Smooth muscle cell (in vitro differentiated cells): ENCODE data around the gene CD99. TPM values are rescaled to one million over a fixed set of nuclear protein-coding genes. Genes with fewer than 3 reads are reported as not detected.

Experiments
- DNase-seq: peaks from one replicate; lab custom pipeline; 2025; ENCODE audit not compliant: unreplicated experiment; lab: John Stamatoyannopoulos, UW
- H2AFZ ChIP-seq: fragments of 200-600 bp; sonication (generic); 2 replicates; pipeline ENCODE4 v1.6.0; 2016; ENCODE audit warnings: antibody characterized with exemption, low read depth, mild to moderate bottlenecking
- H3F3A ChIP-seq: fragments of 200-600 bp; sonication (generic); 2 replicates; pipeline ENCODE4 v1.6.0; 2017; ENCODE audit warnings: antibody characterized with exemption, low read depth
- H3K27ac ChIP-seq: fragments of 200-600 bp; sonication (generic); 2 replicates; pipeline ENCODE4 v1.5.1; 2016; ENCODE audit warnings: low read depth, mild to moderate bottlenecking
- H3K27me3 ChIP-seq: fragments of 200-600 bp; sonication (generic); 2 replicates; pipeline ENCODE4 v1.6.1; 2016; ENCODE audit warnings: low read depth, mild to moderate bottlenecking
- H3K36me3 ChIP-seq: fragments of 200-600 bp; sonication (generic); 2 replicates; pipeline ENCODE4 v1.5.1; 2016; ENCODE audit warnings: low read depth
- H3K4me1 ChIP-seq: fragments of 200-600 bp; sonication (generic); 2 replicates; pipeline ENCODE4 v1.5.1; 2016; ENCODE audit warnings: low read depth
- H3K4me2 ChIP-seq: fragments of 200-600 bp; sonication (generic); 2 replicates; pipeline ENCODE4 v1.6.0; 2016; ENCODE audit warnings: mild to moderate bottlenecking
- H3K4me3 ChIP-seq: fragments of 200-600 bp; sonication (generic); 2 replicates; pipeline ENCODE4 v1.5.1; 2016; ENCODE audit warnings: mild to moderate bottlenecking
- H3K79me2 ChIP-seq: fragments of 200-600 bp; sonication (generic); 2 replicates; pipeline ENCODE4 v1.6.0; 2016; ENCODE audit warnings: low read depth, mild to moderate bottlenecking
- H3K9ac ChIP-seq: fragments of 200-600 bp; sonication (generic); 2 replicates; pipeline ENCODE4 v1.6.0; 2016; ENCODE audit warnings: low read depth
- H3K9me3 ChIP-seq: fragments of 200-600 bp; sonication (generic); replicated peaks from 2 replicates; pipeline ENCODE4 v1.5.1; 2016; ENCODE audit warnings: low read depth
- H4K20me1 ChIP-seq: fragments of 200-600 bp; sonication (generic); 2 replicates; pipeline ENCODE4 v1.6.0; 2016; ENCODE audit warnings: low read depth
- WGBS: methylation state at CpG from one replicate; pipeline ENCODE4 v1.1.7; 2016; ENCODE audit warnings: low lambda C conversion rate; 5-methylcytosine and 5-hydroxymethylcytosine counted together
- polyA plus RNA-seq: library from polyadenylated mRNA; unstranded; fragments of >200 nt; fragmentation: Nextera tagmentation; extraction: Ambion mirVana; gene quantifications from 2 replicates; pipeline ENCODE4 v1.2.1, GENCODE V29; 2016
- total RNA-seq: library from RNA; depleted of rRNA; stranded (reverse); fragments of >200 nt; gene quantifications from 2 replicates; pipeline ENCODE4 v1.2.3, GENCODE V29; 2014
- TF ChIP-seq, protein P1 (sequence below): fragments of 200-600 bp; sonication (generic); IDR thresholded peaks from 2 replicates; pipeline ENCODE4 v1.5.1; 2017; ENCODE audit warnings: borderline replicate concordance, mild to moderate bottlenecking, antibody characterized with exemption; ENCODE audit not compliant: insufficient read depth, poor library complexity, severe bottlenecking

Gene CD99
- total and polyA plus RNA-seq, 2 experiments from 2014 or later: 647 to 1,373 TPM

DNA sequence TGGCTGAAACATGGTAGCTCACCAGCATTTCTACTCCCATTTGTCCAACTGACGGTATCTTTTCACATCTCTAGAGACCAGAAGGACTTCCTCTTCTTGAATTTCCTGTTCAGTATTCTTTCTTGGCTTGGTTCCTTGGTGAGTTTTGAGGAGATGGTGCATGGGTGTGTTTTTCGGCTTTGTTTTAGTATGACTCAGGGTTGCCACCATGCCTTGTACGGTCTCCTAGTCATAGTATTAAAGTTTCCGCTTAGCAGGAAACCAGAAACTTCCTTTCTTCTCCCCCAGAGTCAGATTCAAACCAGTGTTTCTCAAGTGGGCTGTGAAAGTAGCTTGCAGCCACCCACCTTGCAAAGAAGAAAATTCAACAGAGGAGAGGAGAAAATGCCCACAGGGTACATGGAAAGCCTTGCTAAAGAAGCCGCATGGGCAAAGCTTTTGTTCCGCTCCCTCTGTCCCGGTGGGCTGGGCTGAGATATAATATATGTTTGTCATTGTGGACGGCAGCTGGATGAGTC, 5.7 kb downstream of the CD99 start:
- H3K9ac ChIP-seq: peak overlapping the region; percentile 63

DNA sequence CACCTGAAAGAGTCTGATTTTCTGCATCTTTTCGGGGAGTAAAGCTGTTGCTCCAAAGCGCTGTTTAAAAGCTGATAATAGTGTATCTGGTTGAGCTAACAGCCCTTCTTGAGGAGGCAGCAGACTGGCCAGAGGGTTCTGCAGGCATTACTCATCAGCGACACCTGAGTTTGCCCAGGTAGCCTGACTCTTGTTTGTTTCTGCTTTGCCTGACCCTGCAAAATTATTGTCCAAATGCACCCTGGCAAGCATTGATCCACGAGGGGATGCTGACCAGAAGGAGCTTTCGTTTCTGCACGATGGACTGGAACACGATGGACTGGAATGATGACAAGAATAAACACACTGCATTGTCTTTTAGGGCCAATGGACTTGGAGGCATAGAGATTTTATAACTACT, 6.2 kb downstream of the CD99 start:
- Histone ChIP-seq H3K27me3 (no peaks in the 10 kb centered on the region), H4K20me1 (peaks cover 94% of the 10 kb centered on the region), H3F3A (peaks cover 34% of the 10 kb centered on the region), H3K9me3 (no peaks in the 10 kb centered on the region), H3K79me2 (peaks cover 96% of the 10 kb centered on the region), H3K36me3 (no peaks in the 10 kb centered on the region), H3K4me2 (peak overlapping the region; percentile 38), H3K27ac (peak overlapping the region; percentile 92), H2AFZ (no peak overlapping the region), H3K9ac (peak overlapping the region; percentile 63), H3K4me1 (peaks cover 29% of the 10 kb centered on the region), H3K4me3 (no peak overlapping the region)
- WGBS: 66% methylated on average over 7 of the region's 7 CpGs
- TF ChIP-seq, protein P1, sequence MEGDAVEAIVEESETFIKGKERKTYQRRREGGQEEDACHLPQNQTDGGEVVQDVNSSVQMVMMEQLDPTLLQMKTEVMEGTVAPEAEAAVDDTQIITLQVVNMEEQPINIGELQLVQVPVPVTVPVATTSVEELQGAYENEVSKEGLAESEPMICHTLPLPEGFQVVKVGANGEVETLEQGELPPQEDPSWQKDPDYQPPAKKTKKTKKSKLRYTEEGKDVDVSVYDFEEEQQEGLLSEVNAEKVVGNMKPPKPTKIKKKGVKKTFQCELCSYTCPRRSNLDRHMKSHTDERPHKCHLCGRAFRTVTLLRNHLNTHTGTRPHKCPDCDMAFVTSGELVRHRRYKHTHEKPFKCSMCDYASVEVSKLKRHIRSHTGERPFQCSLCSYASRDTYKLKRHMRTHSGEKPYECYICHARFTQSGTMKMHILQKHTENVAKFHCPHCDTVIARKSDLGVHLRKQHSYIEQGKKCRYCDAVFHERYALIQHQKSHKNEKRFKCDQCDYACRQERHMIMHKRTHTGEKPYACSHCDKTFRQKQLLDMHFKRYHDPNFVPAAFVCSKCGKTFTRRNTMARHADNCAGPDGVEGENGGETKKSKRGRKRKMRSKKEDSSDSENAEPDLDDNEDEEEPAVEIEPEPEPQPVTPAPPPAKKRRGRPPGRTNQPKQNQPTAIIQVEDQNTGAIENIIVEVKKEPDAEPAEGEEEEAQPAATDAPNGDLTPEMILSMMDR: no peak
- DNase-seq: no peak

More for the DNA sequence above, 5.7 kb downstream of the CD99 start:
- Histone ChIP-seq H3K9me3 (no peaks in the 10 kb centered on the region), H3K79me2 (peaks cover 93% of the 10 kb centered on the region), H3K27me3 (no peaks in the 10 kb centered on the region), H3F3A (peaks cover 34% of the 10 kb centered on the region), H3K4me2 (peak overlapping the region; percentile 38), H3K4me3 (no peak overlapping the region), H2AFZ (no peak overlapping the region), H4K20me1 (peaks cover 89% of the 10 kb centered on the region), H3K36me3 (no peaks in the 10 kb centered on the region), H3K4me1 (peaks cover 29% of the 10 kb centered on the region), H3K27ac (peak overlapping the region; percentile 92)
- WGBS: 31% methylated on average over 8 of the region's 8 CpGs
- DNase-seq: no peak
- TF ChIP-seq, protein P1: no peak

DNA sequence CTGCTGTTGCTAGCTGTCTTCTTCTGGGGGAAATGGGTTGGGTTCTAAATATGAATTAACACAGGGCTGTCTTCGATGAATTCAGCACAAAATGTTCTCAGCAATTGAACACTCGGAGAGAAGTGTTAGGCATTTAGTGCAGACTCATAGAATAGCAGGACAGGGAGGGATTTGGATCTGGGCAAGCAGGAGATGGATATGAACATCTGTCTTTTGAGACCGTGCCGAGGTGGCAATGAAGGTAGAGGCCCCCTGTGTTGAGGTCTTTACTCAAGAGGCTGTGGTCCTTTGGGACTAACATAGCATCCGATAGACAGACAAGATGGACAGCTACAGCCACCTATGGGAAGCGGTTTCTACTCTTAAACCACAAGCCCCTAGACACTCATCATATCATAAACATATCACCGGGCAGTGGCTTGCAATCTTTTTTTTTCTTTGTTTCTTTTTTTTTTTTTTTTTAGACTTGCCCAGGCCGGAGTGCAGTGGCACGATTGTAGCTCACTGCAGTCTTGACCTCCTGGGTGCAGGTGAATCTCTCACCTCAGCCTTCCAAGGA, 6.7 kb downstream of the CD99 start:
- TF ChIP-seq, protein P1: no peak
- Histone ChIP-seq H3K4me2 (peak overlapping the region; percentile 38), H3K27me3 (no peaks in the 10 kb centered on the region), H3K79me2 (peaks cover 96% of the 10 kb centered on the region), H4K20me1 (peaks cover 94% of the 10 kb centered on the region), H3K36me3 (no peaks in the 10 kb centered on the region), H3K4me3 (no peak overlapping the region), H3K27ac (peak overlapping the region; percentile 92), H3K9me3 (no peaks in the 10 kb centered on the region), H3K9ac (peak overlapping the region; percentile 63), H3K4me1 (peaks cover 25% of the 10 kb centered on the region), H3F3A (peaks cover 32% of the 10 kb centered on the region), H2AFZ (no peak overlapping the region)
- 83% methylated on average over 9 of the region's 9 CpGs for WGBS
- DNase-seq: no peak

DNA sequence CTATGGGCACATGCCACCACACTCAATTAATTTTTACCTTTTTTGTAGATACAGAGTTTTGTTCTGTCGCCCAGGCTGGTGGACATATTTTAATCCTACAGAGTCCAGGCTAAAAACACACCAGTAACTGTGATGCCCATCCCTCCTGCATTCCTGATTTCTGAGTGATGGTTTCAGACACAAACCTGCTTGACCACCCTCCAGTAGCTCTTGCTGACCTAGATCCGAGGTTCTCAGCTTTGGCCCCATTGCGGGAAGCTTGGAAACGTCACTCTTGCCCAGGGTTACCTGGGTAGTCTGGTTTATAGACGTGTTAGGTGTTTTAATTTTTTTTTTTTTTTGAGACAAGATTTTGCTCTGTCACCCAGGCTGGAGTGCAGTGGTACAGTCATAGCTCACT, 7.5 kb downstream of the CD99 start:
- H4K20me1 ChIP-seq: peaks cover 94% of the 10 kb centered on the region

More for the DNA sequence above, 7.5 kb downstream of the CD99 start:
- Histone ChIP-seq H3K79me2 (peaks cover 96% of the 10 kb centered on the region), H3K9ac (peak overlapping the region; percentile 63), H3K4me3 (no peak overlapping the region), H3K4me1 (peaks cover 26% of the 10 kb centered on the region), H3K36me3 (no peaks in the 10 kb centered on the region), H3K27me3 (no peaks in the 10 kb centered on the region), H3K9me3 (no peaks in the 10 kb centered on the region), H3K27ac (peak overlapping the region; percentile 92), H2AFZ (no peak overlapping the region), H3K4me2 (peak overlapping the region; percentile 3), H3F3A (peaks cover 33% of the 10 kb centered on the region)
- TF ChIP-seq, protein P1: no peak
- no peak for DNase-seq
- 84% methylated on average over 5 of the region's 5 CpGs for WGBS
